ENCODE data around the gene SLC16A9.

DNA sequence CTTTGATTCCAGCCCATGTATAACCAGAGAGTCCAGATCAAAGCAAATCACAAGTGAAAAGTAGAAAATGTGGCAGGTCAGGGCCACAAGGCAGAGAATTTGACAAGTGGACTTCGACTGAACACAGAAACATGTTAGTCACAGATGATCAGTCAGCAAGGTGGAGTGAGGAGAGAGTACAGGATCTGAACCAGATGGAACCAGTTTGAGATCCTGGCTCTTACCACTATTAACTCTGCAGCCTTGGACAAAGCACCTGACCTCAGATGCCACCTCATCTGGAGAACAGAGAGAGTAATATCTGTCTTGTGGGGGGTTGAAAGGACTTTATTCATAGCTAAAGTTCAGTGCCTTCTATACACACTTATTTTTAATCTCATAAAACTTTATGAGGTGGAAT lies 39.2 kb upstream of the SLC16A9 start:
- TF ChIP-seq EZH2 (IDR thresholded peaks at IDR 0.05; ENCODE audit: insufficient read depth, poor library complexity, severe bottlenecking) (no peak), EZH2phosphoT487 (IDR thresholded peaks at IDR 0.05; ENCODE audit: insufficient read depth, low read depth) (no peak)

All from GM23248 (cell line).